MM.1S (cell line): ENCODE measurements around the gene ARSI.

ENCODE experiments used
- DNase-seq: peaks from one replicate; pipeline ENCODE4 v3.0.0-alpha.2; 2015
- H2AFZ ChIP-seq: fragments of 300-600 bp; sonication (generic); 2 replicates; pipeline ENCODE4 v1.6.0; 2016; ENCODE audit warnings: antibody characterized with exemption, low read length
- H3F3A ChIP-seq: fragments of 300-600 bp; sonication (generic); 2 replicates; pipeline ENCODE4 v1.6.1; 2016; ENCODE audit warnings: mild to moderate bottlenecking, antibody characterized with exemption, low read length, moderate library complexity, mixed read lengths; ENCODE audit not compliant: insufficient read depth
- H3K27ac ChIP-seq: fragments of 300-600 bp; sonication (generic); 2 replicates; pipeline ENCODE4 v1.5.1; 2016; ENCODE audit warnings: mild to moderate bottlenecking, low read length
- H3K27me3 ChIP-seq: fragments of 300-600 bp; sonication (generic); replicated peaks from 2 replicates; pipeline ENCODE4 v1.6.0; 2016; ENCODE audit warnings: low read length; ENCODE audit not compliant: insufficient read depth
- H3K36me3 ChIP-seq: fragments of 300-600 bp; sonication (generic); replicated peaks from 2 replicates; pipeline ENCODE4 v1.6.1; 2016; ENCODE audit warnings: mild to moderate bottlenecking, low read length, mixed read lengths; ENCODE audit not compliant: insufficient read depth
- H3K4me1 ChIP-seq: fragments of 300-600 bp; sonication (generic); 2 replicates; pipeline ENCODE4 v1.6.1; 2016; ENCODE audit warnings: low read length, mixed read lengths
- H3K4me2 ChIP-seq: fragments of 300-600 bp; sonication (generic); 2 replicates; pipeline ENCODE4 v1.6.0; 2016; ENCODE audit warnings: low read depth, low read length
- H3K4me3 ChIP-seq: fragments of 300-600 bp; sonication (generic); 2 replicates; pipeline ENCODE4 v1.5.1; 2016; ENCODE audit warnings: low read length, mixed read lengths
- H3K79me2 ChIP-seq: fragments of 300-600 bp; sonication (generic); 2 replicates; pipeline ENCODE4 v1.6.1; 2016; ENCODE audit warnings: mixed run types, low read length, mixed read lengths
- H3K9ac ChIP-seq: fragments of 300-600 bp; sonication (generic); 2 replicates; pipeline ENCODE4 v1.6.1; 2016; ENCODE audit warnings: low read length, mixed read lengths
- H3K9me2 ChIP-seq: fragments of 300-600 bp; sonication (generic); replicated peaks from 2 replicates; pipeline ENCODE4 v1.6.1; 2016; ENCODE audit warnings: mild to moderate bottlenecking, low read length, mixed read lengths; ENCODE audit not compliant: insufficient read depth
- H3K9me3 ChIP-seq: fragments of 300-600 bp; sonication (generic); replicated peaks from 2 replicates; pipeline ENCODE4 v1.6.1; 2016; ENCODE audit warnings: mild to moderate bottlenecking, low read length, mixed read lengths; ENCODE audit not compliant: insufficient read depth
- H4K20me1 ChIP-seq: fragments of 300-600 bp; sonication (generic); 2 replicates; pipeline ENCODE4 v1.6.1; 2016; ENCODE audit warnings: mild to moderate bottlenecking, low read length, moderate library complexity, mixed read lengths; ENCODE audit not compliant: insufficient read depth
- CTCF ChIP-seq: fragments of 300-600 bp; sonication (generic); IDR thresholded peaks from 2 replicates; pipeline ENCODE4 v1.5.1; 2016; ENCODE audit warnings: antibody characterized with exemption, low read length, mixed read lengths
- EZH2 ChIP-seq: fragments of 300-600 bp; sonication (generic); optimal IDR thresholded peaks from 2 replicates; pipeline ENCODE3; 2017; ENCODE audit warnings: low read depth, mild to moderate bottlenecking, antibody characterized with exemption, low read length, mixed read lengths
- EZH2phosphoT487 ChIP-seq: fragments of 300-600 bp; sonication (generic); IDR thresholded peaks from 2 replicates; pipeline ENCODE4 v1.6.1; 2018; ENCODE audit warnings: antibody characterized with exemption, low read length

ARSI gene

GRCh38 chr5:150347451-150347850 is 44.7 kb upstream of the ARSI start:
- Histone ChIP-seq H3K9ac (no peak overlapping the region), H3K9me3 (no peaks in the 10 kb centered on the region), H3K4me2 (no peak overlapping the region), H3K27me3 (no peaks in the 10 kb centered on the region), H3K4me3 (no peak overlapping the region), H3F3A (peaks cover 9% of the 10 kb centered on the region), H3K79me2 (no peaks in the 10 kb centered on the region), H4K20me1 (no peaks in the 10 kb centered on the region), H3K9me2 (no peaks in the 10 kb centered on the region), H2AFZ (no peak overlapping the region), H3K27ac (no peak overlapping the region), H3K4me1 (peaks cover 28% of the 10 kb centered on the region), H3K36me3 (no peaks in the 10 kb centered on the region)
- TF ChIP-seq EZH2phosphoT487 (no peak), EZH2 (no peak), CTCF (no peak)
- DNase-seq, result no peak

GRCh38 chr5:150347003-150347402 is 44.3 kb upstream of the ARSI start:
- H3K4me2 ChIP-seq, result no peak overlapping the region
- no peaks in the 10 kb centered on the region for H3K79me2 ChIP-seq
- no peaks in the 10 kb centered on the region for H3K9me3 ChIP-seq
- no peak for TF ChIP-seq CTCF
- TF ChIP-seq EZH2, result no peak
- no peak for TF ChIP-seq EZH2phosphoT487
- no peaks in the 10 kb centered on the region for H3K9me2 ChIP-seq
- no peaks in the 10 kb centered on the region for H4K20me1 ChIP-seq
- no peaks in the 10 kb centered on the region for H3K27me3 ChIP-seq
- no peak overlapping the region for H2AFZ ChIP-seq
- no peak for DNase-seq
- peaks cover 33% of the 10 kb centered on the region for H3K4me1 ChIP-seq
- no peak overlapping the region for H3K4me3 ChIP-seq
- H3K27ac ChIP-seq, result no peak overlapping the region
- H3K9ac ChIP-seq, result no peak overlapping the region
- H3F3A ChIP-seq, result peaks cover 14% of the 10 kb centered on the region
- no peaks in the 10 kb centered on the region for H3K36me3 ChIP-seq

DNA sequence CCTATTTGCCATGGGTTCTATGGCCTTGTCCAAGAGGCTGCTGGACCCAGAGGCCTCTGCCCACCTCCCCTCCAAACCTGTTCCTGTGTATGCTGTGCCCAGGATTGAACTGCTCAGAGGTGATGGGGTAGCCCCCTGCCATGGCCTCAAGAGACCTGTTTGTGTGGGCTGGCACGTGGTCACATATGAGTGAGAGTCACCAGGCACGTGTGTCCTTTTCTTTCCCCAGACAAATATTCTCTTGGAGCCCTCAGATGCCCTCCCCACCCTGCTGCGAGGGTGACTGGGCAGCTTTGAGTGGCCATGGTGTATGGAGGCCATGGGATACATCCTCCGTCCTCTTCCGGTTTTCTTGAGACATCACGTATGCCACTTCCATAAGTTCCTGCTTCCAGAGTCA is 43.9 kb upstream of the ARSI start:
- Histone ChIP-seq H3K4me1 (peaks cover 37% of the 10 kb centered on the region), H3F3A (peaks cover 17% of the 10 kb centered on the region), H3K27ac (no peak overlapping the region), H3K4me3 (no peak overlapping the region), H2AFZ (no peak overlapping the region), H3K9me2 (no peaks in the 10 kb centered on the region), H3K36me3 (no peaks in the 10 kb centered on the region), H3K27me3 (no peaks in the 10 kb centered on the region), H4K20me1 (no peaks in the 10 kb centered on the region), H3K9me3 (no peaks in the 10 kb centered on the region), H3K4me2 (no peak overlapping the region), H3K9ac (no peak overlapping the region), H3K79me2 (no peaks in the 10 kb centered on the region)
- no peak for TF ChIP-seq EZH2phosphoT487
- no peak for TF ChIP-seq EZH2
- TF ChIP-seq CTCF, result no peak
- DNase-seq, result no peak

- H3K27me3 ChIP-seq, result no peaks in the 10 kb centered on the region
- H3K4me2 ChIP-seq, result no peak overlapping the region
- no peaks in the 10 kb centered on the region for H3K9me2 ChIP-seq
- no peak for DNase-seq
- H3K4me1 ChIP-seq, result peaks cover 43% of the 10 kb centered on the region
- no peak for TF ChIP-seq EZH2
- no peak for TF ChIP-seq CTCF
- no peak for TF ChIP-seq EZH2phosphoT487
- no peak overlapping the region for H3K4me3 ChIP-seq
- no peak overlapping the region for H3K27ac ChIP-seq
- H2AFZ ChIP-seq, result no peak overlapping the region
- no peaks in the 10 kb centered on the region for H3K36me3 ChIP-seq
- no peaks in the 10 kb centered on the region for H4K20me1 ChIP-seq
- no peaks in the 10 kb centered on the region for H3K9me3 ChIP-seq
- peaks cover 26% of the 10 kb centered on the region for H3F3A ChIP-seq
- no peak overlapping the region for H3K9ac ChIP-seq
- no peaks in the 10 kb centered on the region for H3K79me2 ChIP-seq
These were observed 43.0 kb upstream of the ARSI start for GRCh38 chr5:150345716-150346115.
